ENCODE data around the gene SORCS3.

The SORCS3 gene

DNA sequence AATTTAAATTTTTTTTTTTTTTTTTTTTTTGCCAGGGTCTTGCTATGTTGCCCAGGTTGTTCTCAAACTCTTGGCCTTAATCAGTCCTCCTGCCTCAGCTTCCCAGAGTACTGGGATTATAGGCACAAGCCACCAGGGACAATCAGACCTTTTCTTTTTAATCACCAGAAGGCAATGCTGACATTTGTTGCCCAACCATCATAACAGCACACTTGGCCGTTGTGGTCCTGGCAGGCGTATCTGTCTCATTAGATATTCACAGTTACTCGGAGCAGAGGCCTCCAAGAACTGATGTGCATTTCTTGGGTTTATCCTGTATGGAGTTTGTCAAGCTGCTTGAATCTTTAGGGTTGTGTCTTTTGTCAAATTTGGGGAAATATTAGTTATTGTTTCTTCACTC, 100.0 kb downstream of the SORCS3 start:
- DNase-seq (ENCODE audit: low spot score in 2 of 2) (no peak), ATAC-seq (ENCODE audit: low read depth) (no peak)
- H3K27me3 Mint-ChIP-seq = peaks cover 2% of the 10 kb centered on the region
- no peak overlapping the region for H3K4me3 Mint-ChIP-seq
- no peak overlapping the region for H3K27ac Mint-ChIP-seq
- H3K36me3 Mint-ChIP-seq = no peaks in the 10 kb centered on the region
- H3K4me1 Mint-ChIP-seq = no peaks in the 10 kb centered on the region
- no peaks in the 10 kb centered on the region for H3K9me3 Mint-ChIP-seq

- H3K9me3 Mint-ChIP-seq = peaks cover 2% of the 10 kb centered on the region
- H3K27ac Mint-ChIP-seq = no peak overlapping the region
- no peak overlapping the region for H3K4me3 Mint-ChIP-seq
- peaks cover 4% of the 10 kb centered on the region for H3K27me3 Mint-ChIP-seq
- ATAC-seq (ENCODE audit: low read depth) (no peak), DNase-seq (ENCODE audit: low spot score in 2 of 2) (no peak)
- H3K36me3 Mint-ChIP-seq = no peaks in the 10 kb centered on the region
- no peaks in the 10 kb centered on the region for H3K4me1 Mint-ChIP-seq
Observed at GRCh38 chr10:104744052-104744451, 103.0 kb downstream of the SORCS3 start.

GRCh38 chr10:104750291-104750690, 109.2 kb downstream of the SORCS3 start:
- ATAC-seq (ENCODE audit: low read depth) (no peak), DNase-seq (ENCODE audit: low spot score in 2 of 2) (no peak)
- no peaks in the 10 kb centered on the region for H3K36me3 Mint-ChIP-seq
- H3K27me3 Mint-ChIP-seq = peaks cover 2% of the 10 kb centered on the region
- no peak overlapping the region for H3K4me3 Mint-ChIP-seq
- H3K9me3 Mint-ChIP-seq = peaks cover 2% of the 10 kb centered on the region
- H3K27ac Mint-ChIP-seq = no peak overlapping the region
- H3K4me1 Mint-ChIP-seq = no peaks in the 10 kb centered on the region

- H3K9me3 Mint-ChIP-seq = no peaks in the 10 kb centered on the region
- DNase-seq (ENCODE audit: low spot score in 2 of 2) (no peak), ATAC-seq (ENCODE audit: low read depth) (no peak)
- H3K4me3 Mint-ChIP-seq = no peak overlapping the region
- no peaks in the 10 kb centered on the region for H3K4me1 Mint-ChIP-seq
- H3K27me3 Mint-ChIP-seq = peaks cover 5% of the 10 kb centered on the region
- no peaks in the 10 kb centered on the region for H3K36me3 Mint-ChIP-seq
- no peak overlapping the region for H3K27ac Mint-ChIP-seq
Observed at GRCh38 chr10:104762793-104763192, 121.7 kb downstream of the SORCS3 start.

- no peaks in the 10 kb centered on the region for H3K36me3 Mint-ChIP-seq
- H3K4me1 Mint-ChIP-seq = no peaks in the 10 kb centered on the region
- DNase-seq (ENCODE audit: low spot score in 2 of 2) (no peak), ATAC-seq (ENCODE audit: low read depth) (no peak)
- no peak overlapping the region for H3K4me3 Mint-ChIP-seq
- no peak overlapping the region for H3K27ac Mint-ChIP-seq
- peaks cover 5% of the 10 kb centered on the region for H3K27me3 Mint-ChIP-seq
- no peaks in the 10 kb centered on the region for H3K9me3 Mint-ChIP-seq
Observed at GRCh38 chr10:104766341-104766740, 125.3 kb downstream of the SORCS3 start.

- H3K9me3 Mint-ChIP-seq = no peaks in the 10 kb centered on the region
- no peak for ATAC-seq (ENCODE audit: low read depth)
- DNase-seq (ENCODE audit: low spot score in 2 of 2) = no peak
- no peak overlapping the region for H3K4me3 Mint-ChIP-seq
- H3K36me3 Mint-ChIP-seq = no peaks in the 10 kb centered on the region
- H3K27ac Mint-ChIP-seq = no peak overlapping the region
- H3K27me3 Mint-ChIP-seq = peaks cover 5% of the 10 kb centered on the region
- H3K4me1 Mint-ChIP-seq = no peaks in the 10 kb centered on the region
Observed at GRCh38 chr10:104767282-104767681, 126.2 kb downstream of the SORCS3 start.

DNA sequence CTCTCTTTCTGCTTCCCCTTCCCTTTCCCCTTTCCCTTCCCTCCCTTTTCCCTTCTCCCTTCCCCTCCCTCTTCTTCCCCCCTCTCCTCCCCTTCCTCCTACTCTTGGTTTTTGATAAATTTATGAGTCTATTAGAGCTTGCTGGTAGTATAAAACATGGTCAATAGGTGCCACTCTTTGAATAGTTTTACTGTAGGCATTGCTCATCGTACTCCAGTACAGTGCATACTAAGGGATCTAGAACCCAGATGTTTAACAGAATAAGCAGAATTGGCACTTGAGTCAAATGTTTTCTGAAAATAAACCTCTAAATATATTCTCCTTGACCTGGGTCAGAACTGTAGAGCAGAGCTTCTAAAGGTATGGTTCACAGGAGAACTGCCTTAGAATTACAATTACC, 126.7 kb downstream of the SORCS3 start:
- DNase-seq (ENCODE audit: low spot score in 2 of 2) (no peak), ATAC-seq (ENCODE audit: low read depth) (no peak)
- Mint-ChIP-seq H3K36me3 (no peaks in the 10 kb centered on the region), H3K4me3 (no peak overlapping the region), H3K4me1 (no peaks in the 10 kb centered on the region), H3K9me3 (no peaks in the 10 kb centered on the region), H3K27me3 (peaks cover 5% of the 10 kb centered on the region), H3K27ac (no peak overlapping the region)

GRCh38 chr10:104773105-104773504, 132.0 kb downstream of the SORCS3 start:
- no peak overlapping the region for H3K27ac Mint-ChIP-seq

GRCh38 chr10:104774234-104774633, 133.1 kb downstream of the SORCS3 start:
- peaks cover 3% of the 10 kb centered on the region for H3K27me3 Mint-ChIP-seq
- H3K36me3 Mint-ChIP-seq = no peaks in the 10 kb centered on the region
- no peaks in the 10 kb centered on the region for H3K9me3 Mint-ChIP-seq
- ATAC-seq (ENCODE audit: low read depth) = no peak
- H3K4me3 Mint-ChIP-seq = no peak overlapping the region
- H3K4me1 Mint-ChIP-seq = no peaks in the 10 kb centered on the region
- no peak overlapping the region for H3K27ac Mint-ChIP-seq
- no peak for DNase-seq (ENCODE audit: low spot score in 2 of 2)

More at GRCh38 chr10:104773105-104773504, 132.0 kb downstream of the SORCS3 start:
- no peak for ATAC-seq (ENCODE audit: low read depth)
- no peak overlapping the region for H3K4me3 Mint-ChIP-seq
- no peak for DNase-seq (ENCODE audit: low spot score in 2 of 2)
- no peaks in the 10 kb centered on the region for H3K36me3 Mint-ChIP-seq
- H3K27me3 Mint-ChIP-seq = peaks cover 2% of the 10 kb centered on the region
- H3K4me1 Mint-ChIP-seq = no peaks in the 10 kb centered on the region
- H3K9me3 Mint-ChIP-seq = no peaks in the 10 kb centered on the region

DNA sequence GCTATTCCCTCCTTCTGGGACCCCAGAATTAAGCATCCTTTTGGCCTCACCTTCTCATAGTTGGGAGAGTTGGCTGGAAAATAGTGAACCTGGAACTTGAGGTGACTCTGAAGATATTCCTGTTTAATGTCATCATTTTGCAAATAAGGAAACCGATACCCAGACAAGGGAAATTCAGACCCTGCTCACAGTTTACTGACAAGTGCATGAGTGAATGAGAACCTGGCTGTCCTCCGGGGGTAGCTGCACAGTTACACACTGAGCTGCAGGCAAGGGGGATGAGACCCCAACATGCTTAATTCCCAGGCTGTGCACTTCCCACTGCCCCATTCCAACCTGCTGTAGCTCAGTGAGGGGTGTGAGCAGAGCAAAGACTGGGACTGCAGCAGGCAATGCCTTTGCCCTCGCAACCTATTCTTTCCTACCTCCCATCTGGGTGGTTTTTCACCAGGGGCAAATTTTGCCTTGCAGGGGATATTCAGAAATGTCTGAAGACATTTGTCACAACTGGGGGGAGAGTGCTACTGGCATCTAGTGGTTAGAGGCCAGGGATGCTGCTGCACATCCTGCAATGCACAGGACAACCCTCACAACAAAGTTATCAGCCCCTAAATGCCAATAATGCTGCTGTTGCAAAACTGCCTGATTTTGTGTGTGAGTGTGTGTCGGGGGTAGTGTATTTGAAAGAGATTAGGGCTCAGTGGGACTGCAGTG, 136.2 kb downstream of the SORCS3 start:
- H3K27ac Mint-ChIP-seq = no peak overlapping the region
- no peak for DNase-seq (ENCODE audit: low spot score in 2 of 2)
- H3K36me3 Mint-ChIP-seq = no peaks in the 10 kb centered on the region
- no peak overlapping the region for H3K4me3 Mint-ChIP-seq
- ATAC-seq (ENCODE audit: low read depth) = no peak
- no peaks in the 10 kb centered on the region for H3K4me1 Mint-ChIP-seq
- no peaks in the 10 kb centered on the region for H3K9me3 Mint-ChIP-seq
- H3K27me3 Mint-ChIP-seq = peaks cover 3% of the 10 kb centered on the region

DNA sequence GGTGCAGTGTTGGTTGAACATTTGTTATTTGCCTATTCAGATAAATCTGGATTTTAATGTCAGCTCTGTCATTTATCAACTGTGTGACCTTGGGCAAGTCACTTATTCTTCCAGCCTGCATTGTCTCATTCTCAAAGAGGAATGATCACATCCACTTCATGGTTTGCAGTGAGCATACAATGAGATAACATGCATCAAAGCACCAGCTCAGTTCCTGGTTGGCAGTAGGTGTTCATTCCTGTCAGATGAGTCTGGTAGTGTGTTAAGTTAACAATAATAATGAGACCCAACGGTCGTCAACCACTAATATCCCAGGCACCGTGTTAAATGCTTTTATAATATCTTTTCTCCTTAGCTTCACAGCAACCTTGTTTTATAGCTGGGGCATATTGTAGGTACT, 137.3 kb downstream of the SORCS3 start:
- Mint-ChIP-seq H3K4me3 (no peak overlapping the region), H3K4me1 (no peaks in the 10 kb centered on the region), H3K9me3 (no peaks in the 10 kb centered on the region), H3K27me3 (peaks cover 3% of the 10 kb centered on the region), H3K36me3 (no peaks in the 10 kb centered on the region), H3K27ac (no peak overlapping the region)
- DNase-seq (ENCODE audit: low spot score in 2 of 2) (no peak), ATAC-seq (ENCODE audit: low read depth) (no peak)

DNA sequence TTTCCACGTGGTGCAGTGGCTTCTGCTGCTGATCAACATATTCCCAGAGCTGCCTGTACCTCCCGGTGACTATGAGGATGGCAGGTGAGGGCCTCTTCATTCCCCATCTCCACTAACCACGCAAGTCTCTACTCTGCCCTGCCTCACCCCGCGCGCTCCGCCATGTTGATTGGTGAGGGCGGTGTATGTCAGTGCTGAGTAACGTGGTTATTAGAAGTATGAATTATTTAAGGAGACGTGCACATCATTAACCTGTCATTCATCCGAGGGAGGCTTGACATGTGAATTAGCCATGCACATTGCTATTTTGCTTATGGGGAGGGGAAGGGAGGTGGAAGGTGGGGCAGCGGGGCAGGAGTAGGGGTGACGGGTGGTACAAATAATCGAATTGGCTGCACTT, 138.6 kb downstream of the SORCS3 start:
- Mint-ChIP-seq H3K4me3 (no peak overlapping the region), H3K9me3 (no peaks in the 10 kb centered on the region), H3K27ac (no peak overlapping the region), H3K4me1 (no peaks in the 10 kb centered on the region), H3K36me3 (no peaks in the 10 kb centered on the region), H3K27me3 (peaks cover 3% of the 10 kb centered on the region)
- no peak for DNase-seq (ENCODE audit: low spot score in 2 of 2)
- no peak for ATAC-seq (ENCODE audit: low read depth)

- H3K27ac Mint-ChIP-seq = no peak overlapping the region
- H3K4me3 Mint-ChIP-seq = no peak overlapping the region
- no peaks in the 10 kb centered on the region for H3K36me3 Mint-ChIP-seq
- H3K27me3 Mint-ChIP-seq = peaks cover 3% of the 10 kb centered on the region
- ATAC-seq (ENCODE audit: low read depth) (no peak), DNase-seq (ENCODE audit: low spot score in 2 of 2) (no peak)
- no peaks in the 10 kb centered on the region for H3K4me1 Mint-ChIP-seq
- no peaks in the 10 kb centered on the region for H3K9me3 Mint-ChIP-seq
Observed at GRCh38 chr10:104780165-104780564, 139.1 kb downstream of the SORCS3 start.

- H3K9me3 Mint-ChIP-seq = peaks cover 1% of the 10 kb centered on the region
- no peak overlapping the region for H3K27ac Mint-ChIP-seq
- H3K4me3 Mint-ChIP-seq = no peak overlapping the region
- no peaks in the 10 kb centered on the region for H3K4me1 Mint-ChIP-seq
- ATAC-seq (ENCODE audit: low read depth) (no peak), DNase-seq (ENCODE audit: low spot score in 2 of 2) (no peak)
- H3K27me3 Mint-ChIP-seq = peaks cover 3% of the 10 kb centered on the region
- no peaks in the 10 kb centered on the region for H3K36me3 Mint-ChIP-seq
Observed at GRCh38 chr10:104780946-104781595, 140.0 kb downstream of the SORCS3 start.

- Mint-ChIP-seq H3K4me1 (no peaks in the 10 kb centered on the region), H3K36me3 (no peaks in the 10 kb centered on the region), H3K27me3 (no peaks in the 10 kb centered on the region), H3K27ac (no peak overlapping the region), H3K4me3 (no peak overlapping the region), H3K9me3 (peaks cover 3% of the 10 kb centered on the region)
- no peak for ATAC-seq (ENCODE audit: low read depth)
- DNase-seq (ENCODE audit: low spot score in 2 of 2) = no peak
Observed at GRCh38 chr10:104784452-104784851, 143.4 kb downstream of the SORCS3 start.
